HG03575 (cell line): ENCODE measurements around the gene HCRT.

Experiments
- ATAC-seq: cut with Tn5 transposase; IDR thresholded peaks from one replicate; pipeline ENCODE4 v1.9.1; 2021; ENCODE audit not compliant: unreplicated experiment, insufficient number of reproducible peaks, low FRiP score; ENCODE audit errors: extremely low read depth

The HCRT gene

DNA sequence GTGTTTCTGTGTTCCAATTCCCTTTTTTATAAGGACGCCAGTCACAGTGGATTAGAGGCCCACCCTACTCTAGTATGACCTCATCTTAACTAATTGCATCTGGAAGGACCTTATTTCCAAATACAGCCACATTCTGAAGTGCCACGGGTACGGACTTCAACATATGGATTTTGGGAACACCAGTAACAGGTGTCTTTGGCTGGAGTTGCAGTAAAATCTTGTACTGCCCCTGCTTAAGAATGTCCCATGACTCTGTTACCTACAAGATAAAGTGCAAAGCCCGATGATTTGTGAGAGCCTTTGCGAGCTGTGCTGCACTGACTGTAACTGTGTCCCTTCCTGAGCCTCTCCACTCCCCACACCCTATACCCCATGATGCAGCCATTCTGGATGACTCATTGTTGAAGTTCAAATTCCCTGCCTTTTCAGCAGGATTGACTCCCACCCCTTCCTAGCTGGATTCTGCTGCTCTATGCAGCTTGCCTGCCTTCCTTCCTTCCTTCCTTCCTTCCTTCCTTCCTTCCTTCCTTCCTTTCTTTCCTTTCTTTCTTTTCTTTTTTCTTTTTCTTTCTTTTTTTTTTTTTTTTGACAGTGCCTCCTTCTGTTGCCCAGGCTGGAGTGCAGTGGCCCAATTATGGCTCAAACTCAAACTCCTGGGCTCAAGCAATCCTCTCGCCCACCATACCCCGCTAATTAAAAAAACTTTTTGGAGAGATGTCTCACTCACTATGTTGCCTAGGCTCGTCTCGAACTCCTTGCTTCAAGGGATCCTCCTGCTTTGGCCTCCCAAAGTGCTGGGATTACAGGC lies 2.1 kb downstream of the HCRT start:
- no peak for ATAC-seq

DNA sequence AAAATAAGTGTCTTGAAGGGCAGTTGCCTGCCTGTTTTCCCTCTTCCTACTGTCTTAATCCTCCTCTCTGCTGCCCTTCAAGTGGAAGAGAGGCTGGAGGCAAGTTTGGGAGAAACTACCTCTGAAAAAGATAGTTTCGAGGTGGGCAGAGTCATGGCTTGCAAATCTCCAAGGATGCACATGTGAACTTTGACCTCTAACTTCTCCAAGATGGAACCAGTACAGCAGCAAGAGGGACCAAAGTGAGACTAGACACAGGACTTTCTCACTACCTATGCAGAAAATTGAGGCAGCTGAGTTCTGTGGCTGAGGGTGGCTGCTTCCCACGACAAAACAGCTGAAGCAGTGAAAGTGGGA lies 3.4 kb downstream of the HCRT start:
- ATAC-seq, result no peak

DNA sequence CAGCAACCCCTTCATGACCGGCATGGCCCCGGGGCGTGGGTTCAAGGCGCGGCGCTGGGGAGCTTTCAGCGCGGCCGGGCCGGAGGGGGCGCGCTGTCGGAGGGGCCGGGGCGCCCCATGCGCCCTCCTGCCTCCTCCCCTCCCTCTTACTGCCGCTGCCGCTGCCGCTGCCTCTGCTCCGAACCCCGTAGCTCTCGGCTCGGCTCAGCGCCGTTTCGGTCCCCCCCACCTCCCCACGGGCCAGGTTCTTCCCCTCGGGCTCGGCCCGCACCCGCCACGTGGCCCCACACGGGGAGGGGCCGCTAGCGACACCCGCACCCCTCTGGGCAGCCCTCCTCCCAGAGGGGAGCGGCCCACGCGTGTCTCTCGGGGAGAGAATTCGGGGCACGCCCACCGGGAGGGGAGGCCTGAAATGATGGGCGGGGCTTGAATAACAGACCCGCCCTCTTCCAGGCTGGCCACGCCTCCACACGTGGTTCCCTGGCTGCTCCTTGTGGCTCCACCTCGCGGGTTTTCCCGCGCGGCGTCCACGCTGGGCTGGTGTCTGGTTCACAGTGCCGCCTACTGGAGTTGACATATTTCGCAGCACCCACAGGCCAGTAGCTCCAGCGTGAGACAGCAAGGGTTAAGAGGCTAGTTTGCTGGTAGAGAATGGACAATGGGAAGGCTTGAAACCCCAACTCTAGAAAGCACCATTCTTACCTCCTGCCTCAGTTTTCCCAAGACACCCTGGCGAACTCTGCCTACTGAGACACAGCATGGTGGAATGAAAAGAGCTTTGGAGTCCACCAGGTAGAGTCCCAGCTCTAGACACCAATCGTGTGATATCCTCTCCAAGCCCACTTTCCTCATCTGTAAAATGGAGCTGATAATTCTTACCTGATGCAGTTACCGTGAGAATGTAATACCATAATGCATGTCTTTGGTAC lies 4.1 kb downstream of the HCRT start, which contains the start of gene KCNH4:
Gene KCNH4 (minus strand): TSS at position 221 of the 929 bp plus-strand sequence. CDS start 197 bp downstream, at position 24.
- no peak for ATAC-seq

DNA sequence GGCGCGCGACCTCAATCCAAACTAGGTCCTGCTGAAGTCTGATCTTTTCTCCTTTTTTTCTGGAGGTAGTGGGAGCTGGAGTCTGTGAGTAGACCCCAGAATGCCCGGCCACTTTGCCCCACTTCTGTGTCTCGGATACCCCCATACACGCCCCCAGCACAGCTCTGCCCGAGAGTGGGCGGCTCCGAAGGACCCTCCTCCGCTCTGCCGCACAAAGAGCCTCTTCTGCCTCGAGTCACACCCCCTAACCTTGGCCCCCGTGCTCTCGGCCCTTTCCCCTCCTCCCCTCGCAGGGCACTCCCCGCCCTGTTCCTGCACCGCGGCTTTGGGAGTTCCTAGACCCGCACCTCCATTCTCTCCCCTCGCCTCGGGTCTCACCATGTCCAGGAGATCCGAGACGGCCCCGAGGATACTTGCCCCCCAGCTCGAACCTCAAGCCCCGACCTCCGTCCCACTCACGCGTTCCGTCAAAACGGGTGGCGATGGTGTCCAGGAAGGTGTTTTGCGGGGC lies 4.8 kb downstream of the HCRT start:
- no peak for ATAC-seq

DNA sequence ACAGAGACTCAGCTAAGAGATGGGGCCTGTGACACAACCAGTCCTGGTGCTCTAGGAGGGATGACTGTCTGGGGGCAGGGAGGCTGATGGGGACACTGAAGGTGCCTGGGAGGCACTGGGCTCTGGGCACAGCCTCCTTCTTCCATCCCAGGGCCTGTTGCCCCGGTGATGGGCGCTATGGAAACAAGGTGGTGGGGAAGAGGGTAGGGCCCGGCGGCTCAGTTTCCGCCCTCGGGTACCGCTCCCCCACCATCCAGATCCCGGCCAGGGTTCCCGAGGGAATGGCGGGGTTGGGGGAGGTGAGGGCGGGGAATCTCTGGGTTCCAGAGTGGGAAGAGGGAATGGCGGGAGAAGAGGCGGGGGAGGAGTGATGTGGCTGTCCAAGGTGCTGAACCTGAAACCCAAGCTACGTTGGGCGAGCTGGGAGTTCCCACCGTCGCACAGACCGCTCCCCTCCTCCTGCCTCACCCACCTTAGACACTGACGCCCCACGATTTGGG lies 5.3 kb downstream of the HCRT start:
- no peak for ATAC-seq

DNA sequence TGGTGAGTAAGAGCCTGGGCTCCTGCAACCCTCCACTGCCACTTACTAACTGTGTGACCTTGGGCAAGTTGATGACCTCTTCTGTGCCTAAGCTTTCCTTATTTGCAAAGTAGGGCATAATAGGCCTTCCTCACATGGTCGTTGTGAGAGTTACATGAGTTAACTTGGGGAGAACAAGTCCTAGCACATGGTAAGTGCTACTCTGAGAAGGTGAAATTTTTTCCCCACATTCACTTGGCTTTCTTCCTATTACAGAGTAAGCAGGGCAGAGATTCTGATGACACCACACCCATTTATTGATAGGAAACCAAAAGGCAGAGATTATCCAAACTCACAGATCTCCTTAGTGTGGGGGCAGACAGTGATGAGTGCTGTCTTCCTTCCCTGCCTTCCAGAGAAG lies 5.9 kb downstream of the HCRT start:
- no peak for ATAC-seq

DNA sequence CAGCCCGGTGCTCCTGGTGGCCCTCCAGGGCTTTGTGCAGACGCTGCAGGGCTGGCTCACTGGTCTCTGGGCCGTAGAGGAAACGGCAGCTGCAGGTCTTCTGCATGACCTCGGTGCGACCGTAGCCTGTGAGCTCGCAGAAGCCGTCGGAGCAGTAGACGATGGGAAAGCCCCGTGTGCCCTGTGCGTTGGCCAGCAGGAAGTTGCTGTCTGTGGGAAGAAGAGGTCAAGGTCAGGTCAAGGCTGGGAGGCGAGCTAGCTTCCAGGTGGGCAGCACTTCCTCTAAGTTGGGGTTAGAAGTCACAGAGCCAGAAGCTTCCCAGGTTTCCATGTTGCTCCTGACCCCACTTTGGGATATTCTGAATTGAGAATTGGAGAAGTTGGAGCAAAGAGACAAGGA lies 6.4 kb downstream of the HCRT start:
- ATAC-seq, result no peak

DNA sequence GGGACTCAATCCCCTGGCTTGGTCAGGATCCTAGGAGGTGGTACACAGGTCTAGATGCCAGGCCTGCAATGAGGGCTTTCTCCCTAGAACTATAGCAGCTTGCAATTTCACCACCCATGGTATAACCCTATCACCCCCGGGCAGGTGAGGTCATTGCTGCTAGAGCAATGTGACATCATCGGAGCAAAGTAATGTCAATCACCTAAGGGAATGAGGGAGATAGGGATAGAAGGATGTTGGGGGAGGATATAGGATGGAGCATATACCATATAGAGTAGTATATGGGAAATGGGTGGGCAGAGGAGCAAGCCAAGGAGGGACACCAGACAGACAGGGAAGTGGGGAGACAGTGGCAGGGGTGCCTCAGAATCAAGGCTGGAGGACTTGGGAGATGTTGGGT lies 7.6 kb downstream of the HCRT start:
- no peak for ATAC-seq

DNA sequence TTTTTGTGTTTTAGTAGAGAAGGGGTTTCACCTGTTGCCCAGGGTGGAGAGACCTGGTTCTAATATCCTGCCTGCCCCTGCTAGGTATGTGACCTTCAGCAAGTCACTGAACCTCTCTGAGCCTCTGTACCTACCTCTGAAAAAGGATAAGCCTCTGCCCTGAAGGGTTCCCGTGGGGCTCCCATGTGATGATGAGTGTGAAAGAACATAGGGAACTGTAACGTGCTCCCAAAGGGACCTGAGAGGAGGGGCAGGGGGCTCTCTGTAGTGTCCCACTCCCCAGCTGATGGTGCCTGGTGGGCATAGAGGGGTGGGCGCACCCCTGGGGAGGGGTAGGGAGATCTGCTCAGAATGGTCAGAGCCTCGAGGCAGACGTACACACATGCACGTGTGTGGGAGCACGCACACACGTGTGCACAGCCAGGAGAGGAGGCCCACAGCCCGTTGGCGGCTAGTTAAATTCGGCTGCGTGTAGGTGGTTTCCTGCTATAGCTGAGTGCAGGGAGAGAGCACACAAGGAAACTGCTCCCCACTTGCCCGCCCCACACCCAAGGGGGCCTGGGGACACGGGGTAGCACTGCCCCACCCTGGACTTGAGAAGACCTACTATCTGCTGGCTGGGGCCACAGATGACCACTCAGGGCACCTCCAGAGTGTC lies 11.0 kb downstream of the HCRT start:
- ATAC-seq, result no peak

DNA sequence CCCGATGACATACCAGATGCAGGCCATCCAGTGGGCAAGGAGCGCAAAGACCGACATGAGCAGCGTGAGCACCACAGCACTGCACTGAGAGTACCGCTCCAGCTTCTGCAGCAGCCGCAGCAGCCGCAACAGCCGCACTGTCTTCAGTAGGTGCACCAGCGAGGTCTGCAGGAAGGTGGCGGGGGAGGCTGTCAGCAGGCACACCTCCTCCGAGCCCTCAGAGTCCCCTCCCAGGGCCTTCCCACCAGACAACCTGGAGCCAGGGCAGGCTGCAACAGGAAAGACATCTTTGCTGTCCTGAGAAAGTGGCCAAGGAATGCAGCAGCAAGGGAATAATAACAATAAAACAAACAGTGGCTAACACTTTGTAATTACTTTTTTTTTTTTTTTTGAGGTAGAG lies 13.4 kb downstream of the HCRT start:
- ATAC-seq, result no peak

DNA sequence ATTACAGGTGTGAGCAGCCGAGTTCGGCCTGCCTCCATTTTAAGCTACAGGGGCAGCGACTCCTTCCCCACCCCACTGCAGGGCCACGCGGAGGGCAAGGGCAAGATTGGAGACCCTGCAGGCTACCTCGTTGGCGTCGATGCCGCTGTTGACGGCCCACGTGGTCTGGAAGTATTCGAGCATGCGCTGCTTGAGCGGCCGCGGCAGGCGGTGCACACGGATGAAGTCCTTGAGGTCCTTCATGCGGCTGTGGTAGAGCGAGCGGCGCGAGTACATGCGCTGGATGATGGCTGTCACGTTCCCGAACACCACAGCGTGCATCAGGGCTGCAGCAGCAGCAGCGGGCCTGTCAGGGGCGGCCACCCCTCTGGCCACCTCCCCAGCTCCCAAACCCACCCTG lies 15.9 kb downstream of the HCRT start:
- ATAC-seq, result no peak

DNA sequence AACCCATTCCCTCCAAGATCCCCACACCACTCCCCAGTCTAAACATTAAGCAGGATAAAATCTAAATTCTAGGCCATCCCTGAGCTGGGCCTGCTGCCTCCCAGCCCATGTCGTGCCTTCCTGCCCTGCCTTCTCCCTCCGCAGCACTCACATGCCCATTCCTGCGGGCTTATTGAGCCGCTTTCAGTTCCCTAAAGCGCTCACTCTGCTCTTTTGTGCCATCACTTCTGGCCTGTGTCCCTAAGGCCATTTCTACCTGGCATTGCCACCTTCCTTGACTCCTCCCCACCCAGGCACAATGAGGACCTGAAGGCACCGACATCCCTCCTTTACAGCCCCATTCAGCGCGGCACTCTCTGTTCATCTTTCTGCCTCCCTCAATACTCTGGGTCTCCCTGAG lies 17.4 kb downstream of the HCRT start:
- no peak for ATAC-seq

DNA sequence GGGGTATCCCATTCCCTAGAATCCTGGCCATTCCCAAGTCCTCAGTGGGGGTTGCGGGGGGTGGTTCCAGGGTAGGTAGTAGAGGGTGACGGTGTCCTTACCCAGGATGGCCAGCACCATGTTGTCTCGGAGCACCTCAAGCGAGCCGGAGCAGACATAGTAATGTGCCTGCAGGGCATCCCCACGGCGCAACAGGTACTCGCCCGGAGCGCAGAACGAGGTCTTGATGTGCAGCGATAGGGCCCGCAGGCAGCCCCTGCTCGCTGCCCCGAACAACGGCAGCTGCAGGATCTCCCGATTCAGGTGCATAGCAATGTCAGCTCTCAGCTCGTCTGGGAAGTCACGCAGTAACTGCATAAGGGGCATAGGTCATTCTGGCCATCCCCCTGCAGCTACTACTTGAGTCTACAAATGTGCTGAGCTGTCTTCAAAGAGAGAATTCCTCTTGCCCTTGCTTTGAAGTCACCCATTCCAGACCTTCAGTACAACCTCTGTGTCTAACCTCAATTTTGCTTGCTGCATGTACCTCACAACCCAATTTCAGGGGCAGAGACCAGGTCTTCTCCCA lies 19.0 kb downstream of the HCRT start:
- ATAC-seq, result no peak

DNA sequence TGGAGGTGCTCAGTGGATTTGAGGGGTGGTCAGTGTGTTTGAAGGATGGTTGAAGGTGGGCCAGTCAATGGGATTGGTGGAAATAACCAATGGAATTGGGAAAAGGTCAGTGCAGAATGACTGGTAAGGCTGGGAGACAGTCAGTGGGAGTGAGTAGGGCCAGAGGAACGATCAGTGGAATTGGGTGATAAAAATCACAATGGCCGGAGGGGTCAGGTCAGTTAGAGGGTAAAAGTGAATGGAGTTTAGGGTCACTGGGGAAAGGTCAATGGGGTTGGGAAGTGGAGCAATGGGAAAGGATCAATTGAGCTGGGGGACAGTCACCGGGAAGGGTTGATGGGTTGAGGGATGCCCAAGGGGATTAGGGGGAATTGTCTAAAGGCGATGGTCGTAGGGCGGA lies 19.5 kb downstream of the HCRT start:
- ATAC-seq, result no peak

DNA sequence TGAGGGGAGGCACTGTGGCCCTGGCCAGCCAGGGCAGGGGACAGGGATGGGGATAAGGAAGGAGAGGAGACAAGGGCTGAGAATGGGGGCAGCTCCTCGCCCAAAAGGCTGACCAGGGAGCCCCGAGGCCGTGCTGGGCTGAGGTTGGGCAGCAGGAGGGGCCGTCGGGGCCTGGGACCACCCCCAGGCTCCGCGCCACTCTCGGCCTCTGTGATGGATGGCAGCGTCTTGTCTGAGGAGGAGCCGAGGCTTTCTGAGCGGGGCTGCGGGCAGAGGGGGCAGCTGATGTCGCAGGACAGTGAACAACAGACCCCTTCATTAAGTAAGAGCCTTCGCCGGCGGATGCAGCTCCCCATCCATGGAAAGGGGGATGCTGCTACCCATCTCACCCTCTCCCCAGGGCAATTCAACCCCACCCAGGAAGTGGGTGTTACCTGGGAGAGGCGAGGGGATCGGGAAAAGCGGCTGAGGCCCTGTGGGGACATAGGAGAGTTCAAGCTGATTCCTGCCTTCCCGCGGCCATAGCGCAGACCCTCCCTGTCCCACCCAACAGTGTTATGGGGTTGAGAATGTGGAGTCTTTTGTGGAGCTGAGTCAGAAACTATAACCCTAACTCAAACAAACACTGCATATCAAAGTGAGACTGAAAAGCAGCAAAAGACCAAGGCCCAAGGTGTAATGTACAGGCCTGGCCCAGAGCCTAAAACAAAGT lies 21.4 kb downstream of the HCRT start:
- no peak for ATAC-seq

DNA sequence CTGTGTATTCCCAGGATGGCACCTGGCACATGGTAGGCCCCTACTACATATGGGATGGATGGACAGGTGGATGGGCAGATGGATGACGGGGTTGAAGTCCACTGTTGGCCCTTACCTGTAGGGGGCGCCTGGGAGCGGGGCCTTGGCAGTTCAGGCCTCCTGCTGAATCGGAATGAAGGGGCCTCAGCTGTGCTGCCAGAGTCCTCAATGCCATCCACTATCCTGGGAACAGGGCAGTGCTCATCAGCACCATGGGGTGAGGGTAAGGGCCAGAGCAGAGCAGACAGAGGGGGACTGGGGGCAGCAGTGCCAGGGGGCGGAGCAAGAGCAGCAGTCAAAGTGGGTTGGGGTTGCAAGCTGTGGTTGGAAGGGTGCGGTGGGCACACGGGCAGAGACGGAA lies 22.1 kb downstream of the HCRT start:
- ATAC-seq, result no peak

DNA sequence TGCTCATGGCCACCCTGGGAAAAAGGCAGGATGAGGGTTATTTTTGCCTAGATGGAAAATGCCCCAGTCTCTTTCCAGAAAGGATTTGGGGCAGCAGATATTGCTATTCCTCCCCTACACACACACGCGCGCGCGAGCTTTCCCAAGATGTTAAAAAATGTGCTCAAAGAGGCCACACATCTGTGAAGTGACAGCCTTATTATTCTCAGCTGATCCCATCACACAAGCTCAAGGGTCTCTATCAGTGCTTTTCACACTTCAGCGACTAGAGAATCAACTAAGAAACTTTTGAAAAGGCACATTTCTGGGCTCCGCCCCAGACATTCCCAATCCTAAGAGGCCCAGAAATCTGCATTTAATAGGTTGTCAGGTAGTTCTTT lies 24.7 kb downstream of the HCRT start:
- ATAC-seq, result no peak

DNA sequence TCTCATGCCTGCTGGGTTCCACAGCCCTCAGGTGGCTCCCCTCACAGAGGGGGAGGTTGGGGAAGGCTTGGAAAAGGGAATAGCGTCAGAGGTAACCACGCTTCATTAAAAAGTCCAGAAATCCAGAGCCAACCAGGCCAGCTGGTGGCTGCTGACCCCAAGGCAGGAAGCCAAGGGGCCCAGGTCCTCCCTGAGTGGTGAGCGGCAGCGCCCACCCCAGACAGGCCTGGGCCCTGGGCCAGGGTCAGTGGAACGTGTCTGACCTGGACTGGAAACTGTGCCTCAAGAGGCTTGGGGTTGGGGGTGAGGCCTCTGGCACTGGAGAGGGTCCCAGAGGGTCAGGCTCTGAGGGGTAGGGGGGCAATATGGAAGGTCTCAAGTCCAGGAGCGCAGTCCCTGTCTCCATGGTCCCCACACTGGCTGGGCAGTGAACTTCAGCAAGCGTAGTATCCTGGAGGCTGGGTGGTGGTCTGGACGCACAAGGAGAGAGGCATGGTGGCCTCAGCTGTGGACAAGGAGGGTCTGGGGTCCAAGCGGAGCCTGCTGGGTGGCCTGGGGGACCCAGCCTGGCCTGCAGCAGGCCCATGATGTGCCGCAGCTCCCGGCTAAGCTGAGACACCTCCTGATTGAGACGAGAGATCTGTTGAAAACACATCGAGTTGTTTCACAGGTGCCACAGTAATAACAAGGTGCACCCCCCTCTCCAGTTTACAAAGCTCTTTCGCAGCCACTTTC lies 25.3 kb downstream of the HCRT start:
- no peak for ATAC-seq
